Measurements from ENCODE around the gene BTBD1.
"Not testable (repeated sequence)": the region's sequence is repeated elsewhere in the genome, so short reads cannot be mapped to it uniquely, and the experiment has no call there.

Gene BTBD1

GRCh38 chr15:83085864-83086552 is 19.0 kb upstream of the BTBD1 start:
- POLR2A ChIA-PET; H3K9me3 ChIP-seq (ENCODE audit: control extremely low read depth in 1 of 5, control insufficient read depth in 4 of 5, insufficient read depth in 2 of 5, low read depth in 1 of 5, low read length in 4 of 5): not testable (repeated sequence)

GRCh38 chr15:83085461-83085860 is 18.4 kb upstream of the BTBD1 start:
- 97% methylated on average over 3 of the region's 3 CpGs for WGBS (ENCODE audit: insufficient coverage)
- POLR2A ChIA-PET; H3K27ac ChIP-seq (ENCODE audit: insufficient read depth in 1 of 2, low read depth in 1 of 2, low read length in 2 of 2, poor library complexity in 1 of 2, severe bottlenecking in 2 of 2); DNase-seq; H3K36me3 ChIP-seq (ENCODE audit: control insufficient read depth in 4 of 4, insufficient read depth in 4 of 4, low read length in 3 of 4); CTCF ChIA-PET; H3K9me3 ChIP-seq (ENCODE audit: control extremely low read depth in 1 of 5, control insufficient read depth in 4 of 5, insufficient read depth in 2 of 5, low read depth in 1 of 5, low read length in 4 of 5); H3K4me3 ChIP-seq (ENCODE audit: control insufficient read depth in 1 of 7, extremely low read depth in 1 of 7, insufficient read depth in 4 of 7, low read depth in 2 of 7, low read length in 6 of 7); H3K4me1 ChIP-seq (ENCODE audit: control extremely low read depth in 1 of 4, control insufficient read depth in 4 of 4, insufficient read depth in 4 of 4, low read length in 3 of 4); H3K27me3 ChIP-seq (replicated peaks in 2 of 5; ENCODE audit: control insufficient read depth in 4 of 5, insufficient read depth in 5 of 5, low read length in 4 of 5): not testable (repeated sequence)

More at GRCh38 chr15:83085864-83086552, 19.0 kb upstream of the BTBD1 start:
- H3K36me3 ChIP-seq (ENCODE audit: control insufficient read depth in 4 of 4, insufficient read depth in 4 of 4, low read length in 3 of 4); H3K27ac ChIP-seq (ENCODE audit: insufficient read depth in 1 of 2, low read depth in 1 of 2, low read length in 2 of 2, poor library complexity in 1 of 2, severe bottlenecking in 2 of 2); H3K4me3 ChIP-seq (ENCODE audit: control insufficient read depth in 1 of 7, extremely low read depth in 1 of 7, insufficient read depth in 4 of 7, low read depth in 2 of 7, low read length in 6 of 7); H3K27me3 ChIP-seq (replicated peaks in 2 of 5; ENCODE audit: control insufficient read depth in 4 of 5, insufficient read depth in 5 of 5, low read length in 4 of 5); H3K4me1 ChIP-seq (ENCODE audit: control extremely low read depth in 1 of 4, control insufficient read depth in 4 of 4, insufficient read depth in 4 of 4, low read length in 3 of 4): not testable (repeated sequence)
- CTCF ChIA-PET, result interaction anchor here (1.1 kb wide), 1 partner anchor 21 kb away, joined by 3 read pairs; no protein-coding TSS in a partner anchor
- 91% methylated on average over 5 of the region's 8 CpGs for WGBS (ENCODE audit: insufficient coverage)
- DNase-seq, result peak in 1 of 3 donors; percentile 55

GRCh38 chr15:83082730-83083386 is 15.8 kb upstream of the BTBD1 start:
- peaks cover 0 to 2% (median 0%) of the 10 kb centered on the region in 5 experiments for H3K27me3 ChIP-seq (replicated peaks in 2 of 5; ENCODE audit: control insufficient read depth in 4 of 5, insufficient read depth in 5 of 5, low read length in 4 of 5)
- CTCF ChIA-PET, result interaction anchor here (1.8 kb wide), 1 partner anchor 11 kb away, joined by 4 read pairs; no protein-coding TSS in a partner anchor
- WGBS (ENCODE audit: insufficient coverage), result 88% methylated on average over 5 of the region's 5 CpGs

GRCh38 chr15:83081256-83082014 is 14.4 kb upstream of the BTBD1 start:
- H3K4me3 ChIP-seq (ENCODE audit: control insufficient read depth in 1 of 7, extremely low read depth in 1 of 7, insufficient read depth in 4 of 7, low read depth in 2 of 7, low read length in 6 of 7), result no peak overlapping the region
- 87% methylated on average over 4 of the region's 5 CpGs for WGBS (ENCODE audit: insufficient coverage)
- peak in 1 of 3 donors; percentile 49 for DNase-seq
- ChIA-PET POLR2A (no interaction called here), CTCF (interaction anchor here (1.1 to 1.8 kb wide), 3 partner anchors 13 to 27 kb away, joined by 4 to 7 read pairs (median 5); partner anchors contain the start of gene BTBD1)
- H3K9me3 ChIP-seq (ENCODE audit: control extremely low read depth in 1 of 5, control insufficient read depth in 4 of 5, insufficient read depth in 2 of 5, low read depth in 1 of 5, low read length in 4 of 5), result peaks cover 0 to 4% (median 0%) of the 10 kb centered on the region in 5 experiments
- H3K27ac ChIP-seq (ENCODE audit: insufficient read depth in 1 of 2, low read depth in 1 of 2, low read length in 2 of 2, poor library complexity in 1 of 2, severe bottlenecking in 2 of 2), result no peak overlapping the region
- H3K36me3 ChIP-seq (ENCODE audit: control insufficient read depth in 4 of 4, insufficient read depth in 4 of 4, low read length in 3 of 4), result no peaks in the 10 kb centered on the region
- peaks cover 0 to 2% (median 0%) of the 10 kb centered on the region in 5 experiments for H3K27me3 ChIP-seq (replicated peaks in 2 of 5; ENCODE audit: control insufficient read depth in 4 of 5, insufficient read depth in 5 of 5, low read length in 4 of 5)
- H3K4me1 ChIP-seq (ENCODE audit: control extremely low read depth in 1 of 4, control insufficient read depth in 4 of 4, insufficient read depth in 4 of 4, low read length in 3 of 4), result peaks cover 0 to 5% (median 0%) of the 10 kb centered on the region in 4 experiments

More at GRCh38 chr15:83082730-83083386, 15.8 kb upstream of the BTBD1 start:
- Histone ChIP-seq H3K27ac (ENCODE audit: insufficient read depth in 1 of 2, low read depth in 1 of 2, low read length in 2 of 2, poor library complexity in 1 of 2, severe bottlenecking in 2 of 2) (no peak overlapping the region), H3K9me3 (ENCODE audit: control extremely low read depth in 1 of 5, control insufficient read depth in 4 of 5, insufficient read depth in 2 of 5, low read depth in 1 of 5, low read length in 4 of 5) (peaks cover 0 to 4% (median 0%) of the 10 kb centered on the region in 5 experiments), H3K36me3 (ENCODE audit: control insufficient read depth in 4 of 4, insufficient read depth in 4 of 4, low read length in 3 of 4) (no peaks in the 10 kb centered on the region), H3K4me1 (ENCODE audit: control extremely low read depth in 1 of 4, control insufficient read depth in 4 of 4, insufficient read depth in 4 of 4, low read length in 3 of 4) (peaks cover 0 to 5% (median 0%) of the 10 kb centered on the region in 4 experiments), H3K4me3 (ENCODE audit: control insufficient read depth in 1 of 7, extremely low read depth in 1 of 7, insufficient read depth in 4 of 7, low read depth in 2 of 7, low read length in 6 of 7) (no peak overlapping the region)
- POLR2A ChIA-PET, result no interaction called here
- DNase-seq, result peak in 1 of 3 donors; percentile 30

GRCh38 chr15:83078712-83079111 is 11.7 kb upstream of the BTBD1 start:
- H3K27me3 ChIP-seq (replicated peaks in 2 of 5; ENCODE audit: control insufficient read depth in 4 of 5, insufficient read depth in 5 of 5, low read length in 4 of 5), result peaks cover 0 to 2% (median 0%) of the 10 kb centered on the region in 5 experiments
- no peaks in the 10 kb centered on the region for H3K36me3 ChIP-seq (ENCODE audit: control insufficient read depth in 4 of 4, insufficient read depth in 4 of 4, low read length in 3 of 4)
- WGBS (ENCODE audit: insufficient coverage), result 92% methylated on average over 5 of the region's 7 CpGs
- H3K4me1 ChIP-seq (ENCODE audit: control extremely low read depth in 1 of 4, control insufficient read depth in 4 of 4, insufficient read depth in 4 of 4, low read length in 3 of 4), result no peaks in the 10 kb centered on the region
- ChIA-PET CTCF (interaction anchor here (1.6 kb wide), 1 partner anchor 11 kb away, joined by 6 read pairs; no protein-coding TSS in a partner anchor), POLR2A (no interaction called here)
- H3K4me3 ChIP-seq (ENCODE audit: control insufficient read depth in 1 of 7, extremely low read depth in 1 of 7, insufficient read depth in 4 of 7, low read depth in 2 of 7, low read length in 6 of 7), result no peak overlapping the region
- DNase-seq, result no peak
- H3K9me3 ChIP-seq (ENCODE audit: control extremely low read depth in 1 of 5, control insufficient read depth in 4 of 5, insufficient read depth in 2 of 5, low read depth in 1 of 5, low read length in 4 of 5), result peaks cover 0 to 11% (median 5%) of the 10 kb centered on the region in 5 experiments
- H3K27ac ChIP-seq (ENCODE audit: insufficient read depth in 1 of 2, low read depth in 1 of 2, low read length in 2 of 2, poor library complexity in 1 of 2, severe bottlenecking in 2 of 2), result no peak overlapping the region

- H3K36me3 ChIP-seq (ENCODE audit: control insufficient read depth in 4 of 4, insufficient read depth in 4 of 4, low read length in 3 of 4), result no peaks in the 10 kb centered on the region
- H3K9me3 ChIP-seq (ENCODE audit: control extremely low read depth in 1 of 5, control insufficient read depth in 4 of 5, insufficient read depth in 2 of 5, low read depth in 1 of 5, low read length in 4 of 5), result peaks cover 0 to 14% (median 10%) of the 10 kb centered on the region in 5 experiments
- H3K4me1 ChIP-seq (ENCODE audit: control extremely low read depth in 1 of 4, control insufficient read depth in 4 of 4, insufficient read depth in 4 of 4, low read length in 3 of 4), result no peaks in the 10 kb centered on the region
- no peak for DNase-seq
- ChIA-PET POLR2A (no interaction called here), CTCF (interaction anchor here (0.8 to 1.2 kb wide), 2 partner anchors 9 to 20 kb away, joined by 3 read pairs; no protein-coding TSS in a partner anchor)
- no peak overlapping the region for H3K4me3 ChIP-seq (ENCODE audit: control insufficient read depth in 1 of 7, extremely low read depth in 1 of 7, insufficient read depth in 4 of 7, low read depth in 2 of 7, low read length in 6 of 7)
- 82% methylated on average over 4 of the region's 5 CpGs for WGBS (ENCODE audit: insufficient coverage)
- H3K27me3 ChIP-seq (replicated peaks in 2 of 5; ENCODE audit: control insufficient read depth in 4 of 5, insufficient read depth in 5 of 5, low read length in 4 of 5), result peaks cover 0 to 2% (median 0%) of the 10 kb centered on the region in 5 experiments
- H3K27ac ChIP-seq (ENCODE audit: insufficient read depth in 1 of 2, low read depth in 1 of 2, low read length in 2 of 2, poor library complexity in 1 of 2, severe bottlenecking in 2 of 2), result no peak overlapping the region
These were observed 10.6 kb upstream of the BTBD1 start for GRCh38 chr15:83077491-83078230.
